ENCODE data around the gene CLEC2A. TPM values are rescaled to one million over a fixed set of nuclear protein-coding genes. Genes with fewer than 3 reads are reported as not detected.

Gene CLEC2A
- polyA plus RNA-seq, 2 donors = not detected

DNA sequence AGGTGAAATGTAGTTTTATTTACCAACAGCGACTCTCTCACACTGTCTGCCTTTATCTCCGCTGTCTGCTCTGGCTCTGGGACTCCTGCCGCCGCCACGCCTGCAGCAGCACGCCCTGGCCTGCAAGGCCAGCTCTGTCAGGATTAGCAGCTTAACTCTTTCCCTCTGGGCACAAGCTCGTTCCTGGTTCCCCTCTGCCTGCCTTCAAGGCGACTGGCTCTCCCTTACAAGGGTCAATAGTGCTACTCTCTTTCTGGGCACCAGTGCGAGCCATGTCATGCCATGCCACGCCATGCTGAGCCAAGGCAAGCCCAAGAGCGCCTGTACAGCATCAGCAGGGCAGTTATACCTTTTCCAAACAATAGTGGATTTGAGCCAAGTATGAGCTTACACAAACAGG lies 59.4 kb downstream of the CLEC2A start:
- WGBS, 2 donors = 56 to 60% methylated on average over 11 of the region's 11 CpGs
- no peak overlapping the region for H3K4me3 ChIP-seq (ENCODE audit: low read depth in 1 of 2, low read length in 2 of 2)
- H3K27ac ChIP-seq (ENCODE audit: low read depth in 2 of 2, low read length in 1 of 2) = peak overlapping the region; percentile 76 to 83

DNA sequence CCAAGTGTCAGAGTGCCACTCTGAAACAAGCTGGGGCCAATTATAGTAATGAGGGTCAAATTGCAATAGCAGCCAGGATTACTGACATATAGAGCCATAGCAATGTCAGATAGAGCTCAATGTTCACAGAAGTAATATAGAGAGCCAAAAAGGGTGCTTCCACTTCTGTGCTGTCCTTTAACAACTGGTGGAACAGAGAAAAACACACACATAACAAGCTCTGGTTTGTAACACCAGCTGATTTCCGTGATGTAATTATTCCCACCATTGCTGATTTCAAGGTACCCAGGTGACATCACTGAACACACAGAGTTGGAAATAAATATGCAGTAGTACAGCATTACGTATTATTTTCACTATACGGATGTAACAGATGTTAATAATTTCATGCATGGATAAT lies 60.0 kb downstream of the CLEC2A start:
- H3K27ac ChIP-seq (ENCODE audit: low read depth in 2 of 2, low read length in 1 of 2) = peak overlapping the region; percentile 10 to 83

More for the DNA sequence above, 59.4 kb downstream of the CLEC2A start:
- Histone ChIP-seq H3K9me3 (ENCODE audit: control insufficient read depth in 2 of 2, insufficient read depth in 1 of 2, low read depth in 1 of 2, low read length in 1 of 2) (no peaks in the 10 kb centered on the region), H3K4me1 (ENCODE audit: control insufficient read depth in 2 of 2, insufficient read depth in 2 of 2, low read length in 1 of 2) (peaks cover 0 to 3% of the 10 kb centered on the region in 2 donors), H3K27me3 (ENCODE audit: control insufficient read depth in 1 of 2, insufficient read depth in 2 of 2, low read length in 2 of 2) (no peaks in the 10 kb centered on the region), H3K36me3 (ENCODE audit: control insufficient read depth in 2 of 2, insufficient read depth in 2 of 2, low read length in 1 of 2) (no peaks in the 10 kb centered on the region)

GRCh38 chr12:9870286-9870866 lies 61.8 kb downstream of the CLEC2A start:
- H3K36me3 ChIP-seq (ENCODE audit: control insufficient read depth in 2 of 2, insufficient read depth in 2 of 2, low read length in 1 of 2) = no peaks in the 10 kb centered on the region
- no peaks in the 10 kb centered on the region for H3K9me3 ChIP-seq (ENCODE audit: control insufficient read depth in 2 of 2, insufficient read depth in 1 of 2, low read depth in 1 of 2, low read length in 1 of 2)
- H3K27me3 ChIP-seq (ENCODE audit: control insufficient read depth in 1 of 2, insufficient read depth in 2 of 2, low read length in 2 of 2) = no peaks in the 10 kb centered on the region
- H3K27ac ChIP-seq (ENCODE audit: low read depth in 2 of 2, low read length in 1 of 2) = peak overlapping the region; percentile 60 to 90
- H3K4me1 ChIP-seq (ENCODE audit: control insufficient read depth in 2 of 2, insufficient read depth in 2 of 2, low read length in 1 of 2) = peaks cover 0 to 3% of the 10 kb centered on the region in 2 donors
- 27 to 48% methylated on average over 2 of the region's 2 CpGs for WGBS, 2 donors
- peak overlapping the region in 1 of 2 donors; percentile 71 for H3K4me3 ChIP-seq (ENCODE audit: low read depth in 1 of 2, low read length in 2 of 2)

More for the DNA sequence above, 60.0 kb downstream of the CLEC2A start:
- Histone ChIP-seq H3K4me1 (ENCODE audit: control insufficient read depth in 2 of 2, insufficient read depth in 2 of 2, low read length in 1 of 2) (peaks cover 0 to 3% of the 10 kb centered on the region in 2 donors), H3K9me3 (ENCODE audit: control insufficient read depth in 2 of 2, insufficient read depth in 1 of 2, low read depth in 1 of 2, low read length in 1 of 2) (no peaks in the 10 kb centered on the region), H3K27me3 (ENCODE audit: control insufficient read depth in 1 of 2, insufficient read depth in 2 of 2, low read length in 2 of 2) (no peaks in the 10 kb centered on the region), H3K4me3 (ENCODE audit: low read depth in 1 of 2, low read length in 2 of 2) (no peak overlapping the region), H3K36me3 (ENCODE audit: control insufficient read depth in 2 of 2, insufficient read depth in 2 of 2, low read length in 1 of 2) (no peaks in the 10 kb centered on the region)
- 62% methylated on average over 3 of the region's 3 CpGs for WGBS, 2 donors

DNA sequence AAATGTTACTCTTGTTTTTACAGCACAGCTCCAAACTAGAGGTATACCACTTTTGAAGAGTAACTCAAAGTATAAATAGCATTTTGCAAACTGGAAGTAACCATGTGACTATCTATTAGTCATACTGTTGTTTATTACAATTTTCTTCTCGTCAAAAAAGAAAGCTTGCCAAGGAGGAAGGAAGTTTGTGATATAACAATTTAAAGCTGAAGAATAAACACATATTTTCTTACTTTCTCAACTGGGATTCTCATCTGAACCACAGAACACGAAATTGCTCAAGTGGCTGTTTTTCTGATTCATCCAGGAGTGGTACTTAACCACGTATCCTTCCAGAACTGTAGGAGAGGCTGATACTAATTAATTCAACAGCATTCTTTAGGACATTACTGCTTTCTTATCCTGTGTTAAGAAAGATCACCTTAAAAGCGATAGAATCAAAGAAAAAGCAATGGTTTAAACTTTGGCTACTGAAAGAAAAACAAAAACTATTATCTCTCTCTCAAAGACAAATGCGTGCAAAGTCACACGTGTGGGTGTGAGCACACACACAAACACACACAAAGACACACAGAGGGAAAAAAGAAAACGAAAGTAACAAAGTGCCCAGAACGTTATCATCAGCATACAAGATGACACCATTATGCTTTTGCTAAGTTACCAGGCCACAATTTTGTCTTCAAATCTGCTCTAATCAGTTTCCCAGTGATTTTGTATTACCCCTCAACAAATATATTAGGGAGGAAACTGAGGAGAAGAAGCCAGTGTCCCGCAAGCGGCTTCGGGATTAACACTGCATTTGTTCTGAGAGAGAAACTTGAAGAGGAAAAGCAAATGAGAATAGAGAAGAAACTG lies 62.6 kb downstream of the CLEC2A start, which contains the start of gene CLEC2B:
Gene CLEC2B (minus strand): TSS at position 48 of the 855 bp plus-strand sequence.
- peaks cover 0 to 3% of the 10 kb centered on the region in 2 donors for H3K4me1 ChIP-seq (ENCODE audit: control insufficient read depth in 2 of 2, insufficient read depth in 2 of 2, low read length in 1 of 2)
- WGBS, 2 donors = 5% methylated on average over 11 of the region's 11 CpGs
- H3K4me3 ChIP-seq (ENCODE audit: low read depth in 1 of 2, low read length in 2 of 2) = peak within 1 kb of the TSS; percentile 11 to 71
- peak within 1 kb of the TSS; percentile 79 to 91 for H3K27ac ChIP-seq (ENCODE audit: low read depth in 2 of 2, low read length in 1 of 2)
- no peaks in the 10 kb centered on the region for H3K9me3 ChIP-seq (ENCODE audit: control insufficient read depth in 2 of 2, insufficient read depth in 1 of 2, low read depth in 1 of 2, low read length in 1 of 2)
- no peaks in the 10 kb centered on the region for H3K27me3 ChIP-seq (ENCODE audit: control insufficient read depth in 1 of 2, insufficient read depth in 2 of 2, low read length in 2 of 2)
- no peaks in the 10 kb centered on the region for H3K36me3 ChIP-seq (ENCODE audit: control insufficient read depth in 2 of 2, insufficient read depth in 2 of 2, low read length in 1 of 2)

DNA sequence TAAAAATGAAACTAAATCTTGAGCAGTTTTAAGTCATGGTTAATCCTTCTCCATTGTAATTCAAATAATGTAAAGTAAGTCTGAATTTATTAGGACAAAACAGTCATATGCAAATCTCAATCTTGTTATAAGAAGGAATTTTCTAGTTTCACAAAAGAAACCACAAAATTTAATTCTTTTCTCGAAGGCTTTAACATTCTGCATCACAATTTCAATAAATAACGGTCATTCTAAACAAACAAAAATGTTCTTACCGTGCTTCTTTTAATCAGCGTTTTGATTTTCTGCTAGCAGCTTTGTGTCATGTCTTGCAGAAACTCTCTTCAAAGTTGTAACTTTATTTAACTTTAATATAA lies 63.2 kb downstream of the CLEC2A start:
- H3K27ac ChIP-seq (ENCODE audit: low read depth in 2 of 2, low read length in 1 of 2) = no peak overlapping the region
- no peaks in the 10 kb centered on the region for H3K9me3 ChIP-seq (ENCODE audit: control insufficient read depth in 2 of 2, insufficient read depth in 1 of 2, low read depth in 1 of 2, low read length in 1 of 2)
- peak overlapping the region in 1 of 2 donors; percentile 71 for H3K4me3 ChIP-seq (ENCODE audit: low read depth in 1 of 2, low read length in 2 of 2)
- no peaks in the 10 kb centered on the region for H3K27me3 ChIP-seq (ENCODE audit: control insufficient read depth in 1 of 2, insufficient read depth in 2 of 2, low read length in 2 of 2)
- 14 to 31% methylated on average over 4 of the region's 4 CpGs for WGBS, 2 donors
- no peaks in the 10 kb centered on the region for H3K36me3 ChIP-seq (ENCODE audit: control insufficient read depth in 2 of 2, insufficient read depth in 2 of 2, low read length in 1 of 2)
- peaks cover 0 to 3% of the 10 kb centered on the region in 2 donors for H3K4me1 ChIP-seq (ENCODE audit: control insufficient read depth in 2 of 2, insufficient read depth in 2 of 2, low read length in 1 of 2)

GRCh38 chr12:9868311-9868801 lies 63.8 kb downstream of the CLEC2A start:
- H3K4me1 ChIP-seq (ENCODE audit: control insufficient read depth in 2 of 2, insufficient read depth in 2 of 2, low read length in 1 of 2) = peaks cover 0 to 3% of the 10 kb centered on the region in 2 donors
- peak overlapping the region in 1 of 2 donors; percentile 45 for H3K4me3 ChIP-seq (ENCODE audit: low read depth in 1 of 2, low read length in 2 of 2)
- 30 to 44% methylated on average over 11 of the region's 11 CpGs for WGBS, 2 donors
- no peaks in the 10 kb centered on the region for H3K27me3 ChIP-seq (ENCODE audit: control insufficient read depth in 1 of 2, insufficient read depth in 2 of 2, low read length in 2 of 2)
- no peak overlapping the region for H3K27ac ChIP-seq (ENCODE audit: low read depth in 2 of 2, low read length in 1 of 2)
- no peaks in the 10 kb centered on the region for H3K9me3 ChIP-seq (ENCODE audit: control insufficient read depth in 2 of 2, insufficient read depth in 1 of 2, low read depth in 1 of 2, low read length in 1 of 2)
- H3K36me3 ChIP-seq (ENCODE audit: control insufficient read depth in 2 of 2, insufficient read depth in 2 of 2, low read length in 1 of 2) = no peaks in the 10 kb centered on the region

DNA sequence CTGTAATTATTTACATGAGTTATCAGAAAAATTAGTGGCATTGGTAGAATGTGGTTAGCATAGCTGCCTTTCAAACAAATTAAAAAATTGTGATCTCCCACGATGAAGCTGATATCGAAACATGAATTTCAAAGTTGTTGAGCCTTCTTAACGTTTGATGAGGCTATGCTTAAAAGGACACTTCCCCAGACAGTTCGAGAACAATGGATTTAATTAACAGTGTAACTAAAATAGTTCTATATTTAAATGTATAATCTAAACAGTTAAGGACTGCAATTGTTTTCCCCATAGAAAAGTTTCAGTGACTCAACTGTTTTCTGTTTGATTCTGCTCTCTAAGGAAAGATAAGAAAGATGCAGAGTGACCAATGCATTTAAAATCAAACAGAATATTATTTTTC lies 64.6 kb downstream of the CLEC2A start:
- no peaks in the 10 kb centered on the region for H3K27me3 ChIP-seq (ENCODE audit: control insufficient read depth in 1 of 2, insufficient read depth in 2 of 2, low read length in 2 of 2)
- peaks cover 0 to 2% of the 10 kb centered on the region in 2 donors for H3K36me3 ChIP-seq (ENCODE audit: control insufficient read depth in 2 of 2, insufficient read depth in 2 of 2, low read length in 1 of 2)
- no peak overlapping the region for H3K27ac ChIP-seq (ENCODE audit: low read depth in 2 of 2, low read length in 1 of 2)
- H3K9me3 ChIP-seq (ENCODE audit: control insufficient read depth in 2 of 2, insufficient read depth in 1 of 2, low read depth in 1 of 2, low read length in 1 of 2) = peaks cover 0 to 3% of the 10 kb centered on the region in 2 donors
- 29 to 37% methylated on average over 4 of the region's 4 CpGs for WGBS, 2 donors
- H3K4me3 ChIP-seq (ENCODE audit: low read depth in 1 of 2, low read length in 2 of 2) = peak overlapping the region in 1 of 2 donors; percentile 57
- H3K4me1 ChIP-seq (ENCODE audit: control insufficient read depth in 2 of 2, insufficient read depth in 2 of 2, low read length in 1 of 2) = no peaks in the 10 kb centered on the region

DNA sequence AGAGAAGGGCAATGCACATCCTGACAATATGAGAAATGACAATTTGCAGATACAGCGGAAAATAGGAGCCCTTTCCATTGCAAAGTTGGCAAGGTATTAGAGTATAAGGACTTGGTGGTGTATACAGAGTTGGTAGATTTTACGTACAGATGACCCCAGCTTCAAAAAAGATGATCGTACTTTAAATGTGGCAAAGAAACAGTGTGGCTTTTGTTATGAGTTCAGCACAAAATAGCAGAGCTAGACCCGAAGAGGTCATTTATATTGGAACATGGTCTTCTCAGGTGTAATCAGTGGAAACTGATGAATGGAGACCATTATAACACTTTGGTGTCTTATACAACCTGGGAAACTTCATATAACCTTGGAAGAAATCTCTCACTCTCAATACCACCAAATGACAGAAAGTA lies 65.3 kb downstream of the CLEC2A start:
- H3K27ac ChIP-seq (ENCODE audit: low read depth in 2 of 2, low read length in 1 of 2) = no peak overlapping the region
- H3K27me3 ChIP-seq (ENCODE audit: control insufficient read depth in 1 of 2, insufficient read depth in 2 of 2, low read length in 2 of 2) = no peaks in the 10 kb centered on the region
- H3K36me3 ChIP-seq (ENCODE audit: control insufficient read depth in 2 of 2, insufficient read depth in 2 of 2, low read length in 1 of 2) = peaks cover 0 to 2% of the 10 kb centered on the region in 2 donors
- H3K4me1 ChIP-seq (ENCODE audit: control insufficient read depth in 2 of 2, insufficient read depth in 2 of 2, low read length in 1 of 2) = no peaks in the 10 kb centered on the region
- peak overlapping the region in 1 of 2 donors; percentile 57 for H3K4me3 ChIP-seq (ENCODE audit: low read depth in 1 of 2, low read length in 2 of 2)
- WGBS, 2 donors = 37 to 43% methylated on average over 4 of the region's 4 CpGs
- H3K9me3 ChIP-seq (ENCODE audit: control insufficient read depth in 2 of 2, insufficient read depth in 1 of 2, low read depth in 1 of 2, low read length in 1 of 2) = peaks cover 0 to 3% of the 10 kb centered on the region in 2 donors

DNA sequence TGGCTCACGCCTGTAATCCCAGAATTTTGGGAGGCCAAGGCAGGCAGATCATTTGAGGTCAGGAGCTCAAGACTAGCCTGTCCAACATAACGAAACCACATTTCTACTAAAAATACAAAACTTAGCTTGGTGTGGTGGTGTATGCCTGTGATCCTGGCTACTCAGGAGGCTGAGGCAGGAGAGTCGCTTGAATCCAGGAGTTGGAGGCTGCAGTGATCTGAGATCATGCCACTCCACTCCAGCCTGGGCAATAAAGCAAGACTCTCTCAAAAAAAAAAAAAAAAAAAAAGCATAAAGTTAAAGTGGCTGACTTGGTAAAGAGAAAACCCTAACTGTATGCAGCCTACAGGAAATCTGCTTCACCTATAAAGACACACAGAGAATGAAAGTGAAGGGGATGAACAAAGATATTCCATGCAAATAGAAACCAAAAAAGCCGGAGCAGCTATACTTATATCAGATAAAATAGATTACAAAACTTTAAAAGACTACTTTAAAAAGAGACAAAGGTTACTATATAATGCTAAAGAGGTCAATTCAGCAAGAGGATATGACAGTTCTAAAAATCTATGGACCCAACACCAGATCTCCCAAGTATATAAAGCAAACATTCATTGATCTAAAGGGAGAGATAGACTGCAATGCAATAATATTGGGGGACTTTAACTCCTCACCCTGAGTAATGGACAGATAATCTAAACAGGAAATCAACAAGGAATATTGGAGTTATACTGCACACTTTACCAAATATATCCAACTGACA lies 67.1 kb downstream of the CLEC2A start:
- peaks cover 0 to 3% of the 10 kb centered on the region in 2 donors for H3K9me3 ChIP-seq (ENCODE audit: control insufficient read depth in 2 of 2, insufficient read depth in 1 of 2, low read depth in 1 of 2, low read length in 1 of 2)
- H3K4me3 ChIP-seq (ENCODE audit: low read depth in 1 of 2, low read length in 2 of 2) = peak overlapping the region in 1 of 2 donors; percentile 29
- 48 to 70% methylated on average over 4 of the region's 4 CpGs for WGBS, 2 donors
- peaks cover 0 to 2% of the 10 kb centered on the region in 2 donors for H3K36me3 ChIP-seq (ENCODE audit: control insufficient read depth in 2 of 2, insufficient read depth in 2 of 2, low read length in 1 of 2)
- H3K27me3 ChIP-seq (ENCODE audit: control insufficient read depth in 1 of 2, insufficient read depth in 2 of 2, low read length in 2 of 2) = no peaks in the 10 kb centered on the region
- H3K4me1 ChIP-seq (ENCODE audit: control insufficient read depth in 2 of 2, insufficient read depth in 2 of 2, low read length in 1 of 2) = no peaks in the 10 kb centered on the region
- H3K27ac ChIP-seq (ENCODE audit: low read depth in 2 of 2, low read length in 1 of 2) = peak overlapping the region in 1 of 2 donors; percentile 39
